Uterus (tissue), 4 donors: ENCODE measurements around the gene TUT4. TPM values are rescaled to one million over a fixed set of nuclear protein-coding genes. Genes with fewer than 3 reads are reported as not detected.

Experiments
- DNase-seq, 2 donors: peaks; one replicate each; pipeline ENCODE4 v3.0.0-alpha.2; 2019 to 2020
- H3K27ac ChIP-seq, 2 donors: fragments of 200-600 bp; sonication (generic); 1 replicate in 1 of 2; 2 replicates in 1 of 2; pipeline ENCODE4 v1.5.1; 2016 to 2018
- H3K27me3 ChIP-seq, 2 donors: fragments of 200-600 bp; sonication (generic); one replicate each; pipeline ENCODE4 v1.5.1; 2018 to 2019; ENCODE audit warnings: control low read depth in 1 of 2
- H3K36me3 ChIP-seq, 2 donors: fragments of 200-600 bp; sonication (generic); one replicate each; pipeline ENCODE4 v1.5.1; 2019; ENCODE audit warnings: control low read depth in 1 of 2
- H3K4me1 ChIP-seq, 2 donors: fragments of 200-600 bp; sonication (generic); one replicate each; pipeline ENCODE4 v1.5.1; 2018 to 2019; ENCODE audit warnings: control low read depth in 1 of 2
- H3K4me3 ChIP-seq, 2 donors: fragments of 200-600 bp; sonication (generic); 1 replicate in 1 of 2; 2 replicates in 1 of 2; pipeline ENCODE4 v1.5.1; 2018 to 2019; ENCODE audit warnings: mild to moderate bottlenecking in 1 of 2
- H3K9me3 ChIP-seq, 2 donors: fragments of 200-600 bp; sonication (generic); one replicate each; pipeline ENCODE4 v1.5.1; 2019; ENCODE audit warnings: control low read depth in 1 of 2
- POLR2A ChIP-seq, 2 donors: fragments of 450-650 bp; IDR thresholded peaks; one replicate each; pipeline ENCODE4 v1.6.1; 2016; ENCODE audit warnings: antibody characterized with exemption in 2 of 2, mild to moderate bottlenecking in 1 of 2, moderate library complexity in 1 of 2
- intact Hi-C: fragments of 100-400 bp; cut with DNase I; formaldehyde crosslinking; loops from one replicate; pipeline ENCODE4 v1.15.1; 2023; ENCODE audit warnings: low total_unique reads
- total RNA-seq, 4 donors: library from RNA; depleted of rRNA in 3 of 4; stranded (reverse); fragments of >200 nt in 3 of 4; gene quantifications; one replicate each; pipeline versions ENCODE4 v1.1.0 to v1.2.4, GENCODE V29; 2014 to 2023
- TF ChIP-seq, protein P1 (sequence below), 4 experiments: fragments of 200-600 bp in 2 of 4; fragments of 450-650 bp in 2 of 4; sonication (generic) in 2 of 4; IDR thresholded peaks; one replicate each; pipeline ENCODE4 v1.5.1; 2016 to 2019; ENCODE audit warnings: antibody characterized with exemption in 4 of 4, mild to moderate bottlenecking in 2 of 4, moderate library complexity in 1 of 4
- donor health status: DM: yes; HTN: yes; CAD: no.

Gene TUT4
- total RNA-seq, 4 donors from 2014 or later = 105 to 138 (median 127) TPM

DNA sequence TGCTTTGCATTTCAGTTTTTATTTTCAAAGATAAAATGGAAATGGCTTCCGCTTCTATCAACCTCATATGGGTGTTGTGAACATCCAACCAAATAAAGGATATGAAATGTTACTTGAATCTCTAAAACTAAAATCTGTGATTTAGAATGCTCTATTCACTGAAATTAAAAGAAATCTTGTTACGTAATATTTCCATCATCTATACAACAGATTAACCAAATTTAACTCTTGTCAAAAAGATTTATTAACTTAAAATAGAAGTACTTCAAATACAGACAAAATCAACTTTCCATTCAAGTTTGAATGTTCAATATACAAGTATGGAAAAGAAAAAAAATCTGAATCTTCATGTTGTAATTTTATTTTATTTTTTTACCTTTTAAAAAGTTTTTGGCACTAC is 129.8 kb downstream of the TUT4 start:
- Histone ChIP-seq H3K36me3 (no peaks in the 10 kb centered on the region), H3K4me3 (no peak overlapping the region), H3K27ac (no peak overlapping the region), H3K4me1 (no peaks in the 10 kb centered on the region), H3K9me3 (no peaks in the 10 kb centered on the region), H3K27me3 (no peaks in the 10 kb centered on the region)
- TF ChIP-seq POLR2A (IDR thresholded peaks at IDR 0.05) = no peak
- TF ChIP-seq, protein P1, sequence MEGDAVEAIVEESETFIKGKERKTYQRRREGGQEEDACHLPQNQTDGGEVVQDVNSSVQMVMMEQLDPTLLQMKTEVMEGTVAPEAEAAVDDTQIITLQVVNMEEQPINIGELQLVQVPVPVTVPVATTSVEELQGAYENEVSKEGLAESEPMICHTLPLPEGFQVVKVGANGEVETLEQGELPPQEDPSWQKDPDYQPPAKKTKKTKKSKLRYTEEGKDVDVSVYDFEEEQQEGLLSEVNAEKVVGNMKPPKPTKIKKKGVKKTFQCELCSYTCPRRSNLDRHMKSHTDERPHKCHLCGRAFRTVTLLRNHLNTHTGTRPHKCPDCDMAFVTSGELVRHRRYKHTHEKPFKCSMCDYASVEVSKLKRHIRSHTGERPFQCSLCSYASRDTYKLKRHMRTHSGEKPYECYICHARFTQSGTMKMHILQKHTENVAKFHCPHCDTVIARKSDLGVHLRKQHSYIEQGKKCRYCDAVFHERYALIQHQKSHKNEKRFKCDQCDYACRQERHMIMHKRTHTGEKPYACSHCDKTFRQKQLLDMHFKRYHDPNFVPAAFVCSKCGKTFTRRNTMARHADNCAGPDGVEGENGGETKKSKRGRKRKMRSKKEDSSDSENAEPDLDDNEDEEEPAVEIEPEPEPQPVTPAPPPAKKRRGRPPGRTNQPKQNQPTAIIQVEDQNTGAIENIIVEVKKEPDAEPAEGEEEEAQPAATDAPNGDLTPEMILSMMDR (IDR thresholded peaks at IDR 0.05) = no peak
- no peak for DNase-seq
- intact Hi-C loops = no loop called here

DNA sequence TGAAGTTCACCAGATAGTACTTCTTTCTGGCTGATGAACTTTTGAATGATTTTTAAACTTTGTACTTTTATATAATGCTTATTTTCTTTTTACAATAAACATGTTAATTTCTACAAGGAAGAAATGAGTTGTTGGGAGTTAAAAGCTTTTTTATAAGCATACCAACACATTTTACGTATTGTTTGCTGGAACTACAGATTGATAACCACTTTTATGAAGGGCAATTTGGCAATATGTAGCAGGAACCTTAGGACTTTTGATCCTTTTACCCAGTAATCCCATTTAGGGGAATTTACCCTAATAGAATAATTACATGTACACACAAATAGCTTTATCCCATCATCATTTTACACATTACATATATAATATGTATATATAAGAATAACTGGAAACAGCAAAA is 132.2 kb downstream of the TUT4 start:
- Histone ChIP-seq H3K9me3 (no peaks in the 10 kb centered on the region), H3K36me3 (no peaks in the 10 kb centered on the region), H3K27me3 (no peaks in the 10 kb centered on the region), H3K27ac (no peak overlapping the region), H3K4me3 (no peak overlapping the region), H3K4me1 (no peaks in the 10 kb centered on the region)
- no peak for TF ChIP-seq POLR2A (IDR thresholded peaks at IDR 0.05)
- TF ChIP-seq, protein P1 (IDR thresholded peaks at IDR 0.05) = no peak
- intact Hi-C loops = no loop called here
- no peak for DNase-seq

DNA sequence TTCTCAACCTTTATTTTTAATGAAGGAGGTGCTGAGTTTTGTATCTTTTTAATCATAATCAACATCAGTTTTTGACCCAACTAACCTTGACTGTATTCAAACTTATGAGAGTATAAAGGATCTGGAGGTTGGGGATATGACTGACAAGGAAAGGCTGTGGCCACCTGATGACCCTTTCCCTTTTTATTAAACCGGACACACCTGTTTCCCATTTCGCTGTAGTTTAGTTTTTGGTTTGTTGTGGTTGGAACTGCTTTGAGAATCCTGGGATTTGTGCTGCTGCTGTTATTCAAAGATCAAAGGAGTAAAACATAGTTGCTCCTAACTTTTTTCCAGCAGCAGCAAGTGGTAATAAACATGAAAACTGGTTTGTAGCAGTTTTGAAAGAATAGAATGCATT is 136.1 kb downstream of the TUT4 start:
- Histone ChIP-seq H3K27ac (peak overlapping the region in 1 of 2 donors; percentile 43), H3K36me3 (no peaks in the 10 kb centered on the region), H3K27me3 (no peaks in the 10 kb centered on the region), H3K4me1 (no peaks in the 10 kb centered on the region), H3K4me3 (no peak overlapping the region), H3K9me3 (no peaks in the 10 kb centered on the region)
- no peak for TF ChIP-seq POLR2A (IDR thresholded peaks at IDR 0.05)
- TF ChIP-seq, protein P1 (IDR thresholded peaks at IDR 0.05) = no peak
- DNase-seq = no peak
- intact Hi-C loops = no loop called here

DNA sequence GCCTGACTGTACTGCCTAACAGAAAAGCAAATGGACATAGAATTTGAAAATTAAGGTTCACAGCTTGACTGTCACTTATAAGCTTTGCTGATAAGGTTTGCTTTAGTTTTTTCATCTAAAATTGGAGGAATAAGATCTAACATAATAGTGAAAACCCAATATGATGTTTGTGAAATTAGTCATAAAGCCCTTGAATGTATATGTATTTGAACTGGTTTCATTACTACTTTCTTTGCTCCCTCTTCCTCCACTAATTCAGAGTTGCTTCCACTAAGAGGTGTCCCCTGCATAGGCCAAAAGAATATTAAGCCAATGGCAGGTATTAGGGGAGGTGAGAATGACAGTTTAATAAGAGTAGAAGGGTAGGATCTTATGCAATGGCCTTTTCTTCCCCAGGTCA is 137.9 kb downstream of the TUT4 start:
- intact Hi-C loops = no loop called here
- no peaks in the 10 kb centered on the region for H3K36me3 ChIP-seq

DNA sequence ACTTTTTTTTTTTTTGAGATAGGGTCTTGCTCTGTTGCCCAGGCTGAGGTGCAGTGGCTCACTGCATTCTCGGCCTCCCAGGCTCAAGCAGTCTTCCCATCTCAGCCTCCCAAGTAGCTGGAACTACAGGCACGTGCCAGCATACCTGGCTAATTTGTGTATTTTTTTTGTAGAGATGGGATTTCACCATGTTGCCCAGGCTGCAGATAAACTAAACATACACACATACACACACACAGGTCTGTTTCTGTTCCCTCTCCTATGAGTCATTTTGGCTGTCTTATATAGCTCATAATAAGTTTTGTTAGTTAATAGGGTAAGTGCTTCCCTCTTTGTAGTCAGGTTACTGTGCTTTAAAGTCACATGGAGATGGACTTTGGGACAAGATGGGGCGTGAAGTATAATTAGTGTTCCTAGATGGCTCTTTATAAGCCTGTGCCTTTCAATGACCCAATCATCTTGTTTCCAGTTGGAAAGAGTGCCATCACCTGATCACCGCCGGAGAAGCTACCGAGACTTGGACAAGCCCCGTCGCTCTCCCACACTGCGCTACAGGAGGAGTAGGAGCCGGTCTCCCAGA is 139.4 kb downstream of the TUT4 start:
- intact Hi-C loops = no loop called here
- H3K4me1 ChIP-seq = no peaks in the 10 kb centered on the region
- no peaks in the 10 kb centered on the region for H3K36me3 ChIP-seq
- H3K27ac ChIP-seq = no peak overlapping the region
- H3K27me3 ChIP-seq = no peaks in the 10 kb centered on the region
- TF ChIP-seq, protein P1 (IDR thresholded peaks at IDR 0.05) = no peak
- no peak for TF ChIP-seq POLR2A (IDR thresholded peaks at IDR 0.05)
- H3K9me3 ChIP-seq = no peaks in the 10 kb centered on the region
- H3K4me3 ChIP-seq = no peak overlapping the region
- no peak for DNase-seq

More for the DNA sequence above, 137.9 kb downstream of the TUT4 start:
- no peak overlapping the region for H3K27ac ChIP-seq
- no peak for DNase-seq
- H3K4me1 ChIP-seq = no peaks in the 10 kb centered on the region
- TF ChIP-seq, protein P1 (IDR thresholded peaks at IDR 0.05) = no peak
- no peak for TF ChIP-seq POLR2A (IDR thresholded peaks at IDR 0.05)
- H3K27me3 ChIP-seq = no peaks in the 10 kb centered on the region
- H3K4me3 ChIP-seq = no peak overlapping the region
- no peaks in the 10 kb centered on the region for H3K9me3 ChIP-seq
